IPS-NIHi7 (cell line): ENCODE results near the gene AKIP1.
"Not testable (repeated sequence)": the region's sequence is repeated elsewhere in the genome, so short reads cannot be mapped to it uniquely, and the experiment has no call there.

ENCODE experiments used
- DNase-seq: peaks from one replicate; pipeline ENCODE4 v3.0.0; 2012; ENCODE audit warnings: mixed read lengths; ENCODE audit errors: extremely low spot score

AKIP1 gene

GRCh38 chr11:8911029-8911823 is at the start of gene AKIP1:
Gene AKIP1 (plus strand): TSS chr11:8911189. CDS start chr11:8911450, 261 bp downstream.
- peak; percentile 97 for DNase-seq

GRCh38 chr11:8863838-8864237 is 47.2 kb upstream of the AKIP1 start:
- DNase-seq: no peak

GRCh38 chr11:8865304-8865703 is 45.7 kb upstream of the AKIP1 start:
- DNase-seq: no peak

GRCh38 chr11:8867035-8867434 is 44.0 kb upstream of the AKIP1 start:
- no peak for DNase-seq

- no peak for DNase-seq
These were observed 42.9 kb upstream of the AKIP1 start for GRCh38 chr11:8867931-8868631.

- peak; percentile 80 for DNase-seq
These were observed 40.4 kb upstream of the AKIP1 start for GRCh38 chr11:8870411-8871170.

GRCh38 chr11:8871171-8871775 is 39.7 kb upstream of the AKIP1 start:
- peak; percentile 66 for DNase-seq

- DNase-seq: no peak
These were observed 39.0 kb upstream of the AKIP1 start for GRCh38 chr11:8871962-8872361.

GRCh38 chr11:8873741-8874405 is 37.1 kb upstream of the AKIP1 start:
- no peak for DNase-seq

- DNase-seq: no peak
These were observed 32.2 kb upstream of the AKIP1 start for GRCh38 chr11:8878771-8879170.

- DNase-seq: not testable (repeated sequence)
These were observed 29.4 kb upstream of the AKIP1 start for GRCh38 chr11:8881585-8881984.

GRCh38 chr11:8886322-8886721 is 24.7 kb upstream of the AKIP1 start:
- DNase-seq: no peak

- DNase-seq: not testable (repeated sequence)
These were observed 19.8 kb upstream of the AKIP1 start for GRCh38 chr11:8891185-8891584.

GRCh38 chr11:8899119-8899753 is 11.8 kb upstream of the AKIP1 start:
- no peak for DNase-seq

GRCh38 chr11:8905528-8906165 is 5.3 kb upstream of the AKIP1 start:
- no peak for DNase-seq

GRCh38 chr11:8907116-8907515 is 3.9 kb upstream of the AKIP1 start:
- DNase-seq: no peak

- no peak for DNase-seq
These were observed 2.9 kb upstream of the AKIP1 start for GRCh38 chr11:8908099-8908498.

- no peak for DNase-seq
These were observed 351 bp upstream of the AKIP1 start for GRCh38 chr11:8910649-8911026.

GRCh38 chr11:8913961-8914660 is 3.1 kb downstream of the AKIP1 start:
- peak; percentile 63 for DNase-seq

GRCh38 chr11:8914661-8915018 is 3.7 kb downstream of the AKIP1 start:
- DNase-seq: no peak
